ENCODE measurements around the gene PDE3A. TPM values are rescaled to one million over a fixed set of nuclear protein-coding genes. Genes with fewer than 3 reads are reported as not detected.

The PDE3A gene
- polyA plus RNA-seq, 1 of the 3 experiments (the other 2 are of a cell fraction), result 0.67 TPM

- Histone ChIP-seq H3K4me2 (no peak overlapping the region), H3K27ac (ENCODE audit: low read depth in 2 of 2, low read length in 1 of 2) (no peak overlapping the region), H3K27me3 (ENCODE audit: insufficient read depth) (no peaks in the 10 kb centered on the region), H3K9ac (no peak overlapping the region), H3K79me2 (ENCODE audit: insufficient read depth) (no peaks in the 10 kb centered on the region), H2AFZ (ENCODE audit: low read depth) (no peak overlapping the region), H4K20me1 (ENCODE audit: insufficient read depth) (no peaks in the 10 kb centered on the region), H3F3A (replicated peaks; ENCODE audit: insufficient read depth) (no peaks in the 10 kb centered on the region), H3K9me3 (no peaks in the 10 kb centered on the region), H3K4me3 (ENCODE audit: low read depth in 2 of 2, low read length in 1 of 2) (no peak overlapping the region), H3K4me1 (ENCODE audit: control insufficient read depth in 1 of 2, insufficient read depth in 2 of 2, low read depth in 1 of 2, low read length in 1 of 2) (no peaks in the 10 kb centered on the region), H3K9me2 (no peaks in the 10 kb centered on the region), H3K36me3 (replicated peaks in 1 of 2; ENCODE audit: control insufficient read depth in 1 of 2, insufficient read depth in 2 of 2, low read length in 1 of 2) (no peaks in the 10 kb centered on the region)
- CTCF ChIA-PET, result no interaction called here
- WGBS (ENCODE audit: low lambda C conversion rate), result 0% methylated on average over 1 of the region's 1 CpG
- DNase-seq, result no peak
- no peak for TF ChIP-seq EZH2phosphoT487 (IDR thresholded peaks at IDR 0.05; ENCODE audit: borderline replicate concordance, low read depth)
- POLR2A ChIA-PET, result interaction anchor here (0.6 kb wide), 1 partner anchor 14 kb away, joined by 3 read pairs; no protein-coding TSS in a partner anchor
Measured at GRCh38 chr12:20722142-20722541, 353.8 kb downstream of the PDE3A start.

- CTCF ChIA-PET, result no interaction called here
- WGBS (ENCODE audit: low lambda C conversion rate), result 48% methylated on average over 1 of the region's 1 CpG
- no peak for DNase-seq
Measured at GRCh38 chr12:20731274-20731673, 362.9 kb downstream of the PDE3A start.

More at GRCh38 chr12:20731274-20731673, 362.9 kb downstream of the PDE3A start:
- Histone ChIP-seq H3K27ac (ENCODE audit: low read depth in 2 of 2, low read length in 1 of 2) (no peak overlapping the region), H3K36me3 (replicated peaks in 1 of 2; ENCODE audit: control insufficient read depth in 1 of 2, insufficient read depth in 2 of 2, low read length in 1 of 2) (no peaks in the 10 kb centered on the region), H3K4me3 (ENCODE audit: low read depth in 2 of 2, low read length in 1 of 2) (no peak overlapping the region), H3K79me2 (ENCODE audit: insufficient read depth) (no peaks in the 10 kb centered on the region), H3K4me1 (ENCODE audit: control insufficient read depth in 1 of 2, insufficient read depth in 2 of 2, low read depth in 1 of 2, low read length in 1 of 2) (no peaks in the 10 kb centered on the region), H3K9me2 (no peaks in the 10 kb centered on the region), H3K4me2 (no peak overlapping the region), H4K20me1 (ENCODE audit: insufficient read depth) (no peaks in the 10 kb centered on the region), H3K9me3 (no peaks in the 10 kb centered on the region), H2AFZ (ENCODE audit: low read depth) (no peak overlapping the region), H3K9ac (no peak overlapping the region), H3K27me3 (ENCODE audit: insufficient read depth) (no peaks in the 10 kb centered on the region), H3F3A (replicated peaks; ENCODE audit: insufficient read depth) (no peaks in the 10 kb centered on the region)
- no peak for TF ChIP-seq GABPA (IDR thresholded peaks at IDR 0.05; ENCODE audit: low read depth)
- TF ChIP-seq CTCF (IDR thresholded peaks at IDR 0.05), result peak; percentile 10; the same call in 1 of the 2 replicates
- POLR2A ChIA-PET, result no interaction called here

Measured in SK-N-SH (cell line).